Loucy (cell line): ENCODE measurements around the gene LAMB3.

Experiments used
- H2AFZ ChIP-seq: fragments of 200-600 bp; sonication (generic); 2 replicates; pipeline ENCODE4 v1.6.0; 2016; ENCODE audit warnings: antibody characterized with exemption, mild to moderate bottlenecking, low read length, moderate library complexity
- H3F3A ChIP-seq: fragments of 200-600 bp; 2 replicates; pipeline ENCODE4 v1.6.0; 2016; ENCODE audit warnings: antibody characterized with exemption, low read depth, mild to moderate bottlenecking
- H3K27me3 ChIP-seq: fragments of 200-600 bp; sonication (generic); 2 replicates; pipeline ENCODE4 v1.6.1; 2014; ENCODE audit warnings: low read length, mild to moderate bottlenecking; ENCODE audit not compliant: insufficient read depth, poor library complexity, severe bottlenecking
- H3K36me3 ChIP-seq: fragments of 200-600 bp; sonication (generic); 2 replicates; pipeline ENCODE4 v1.6.1; 2016; ENCODE audit warnings: low read length; ENCODE audit not compliant: insufficient read depth
- H3K4me1 ChIP-seq: fragments of 200-600 bp; sonication (generic); 2 replicates; pipeline ENCODE4 v1.5.1; 2014; ENCODE audit warnings: low read length, mild to moderate bottlenecking; ENCODE audit not compliant: insufficient read depth, poor library complexity, severe bottlenecking
- H3K4me2 ChIP-seq: fragments of 200-600 bp; sonication (generic); 2 replicates; pipeline ENCODE4 v1.6.0; 2014; ENCODE audit warnings: antibody characterized with exemption, low read length, low read depth, mild to moderate bottlenecking; ENCODE audit not compliant: poor library complexity, severe bottlenecking
- H3K4me3 ChIP-seq: fragments of 200-600 bp; sonication (generic); 2 replicates; pipeline ENCODE4 v1.5.1; 2014; ENCODE audit warnings: low read length, mild to moderate bottlenecking, mixed read lengths; ENCODE audit not compliant: poor library complexity, severe bottlenecking
- H3K79me2 ChIP-seq: fragments of 200-600 bp; sonication (generic); 2 replicates; pipeline ENCODE4 v1.6.1; 2014; ENCODE audit warnings: low read length; ENCODE audit not compliant: insufficient read depth
- H3K9ac ChIP-seq: fragments of 200-600 bp; sonication (generic); 2 replicates; pipeline ENCODE4 v1.6.0; 2014; ENCODE audit warnings: mild to moderate bottlenecking, low read depth, low read length, moderate library complexity; ENCODE audit not compliant: poor library complexity, severe bottlenecking
- H3K9me2 ChIP-seq: fragments of 200-600 bp; sonication (generic); replicated peaks from 2 replicates; pipeline ENCODE4 v1.6.1; 2016; ENCODE audit warnings: low read depth, low read length, mixed read lengths
- H3K9me3 ChIP-seq: fragments of 200-600 bp; sonication (generic); 2 replicates; pipeline ENCODE4 v1.6.1; 2014; ENCODE audit warnings: mild to moderate bottlenecking, antibody characterized with exemption, low read length, low read depth; ENCODE audit not compliant: insufficient read depth
- H4K20me1 ChIP-seq: fragments of 200-600 bp; sonication (generic); 2 replicates; pipeline ENCODE4 v1.6.0; 2014; ENCODE audit warnings: antibody characterized with exemption, low read length, mild to moderate bottlenecking; ENCODE audit not compliant: insufficient read depth, poor library complexity, severe bottlenecking
- CTCF ChIP-seq: fragments of 200-600 bp; sonication (generic); conservative IDR thresholded peaks from 2 replicates; pipeline ENCODE4 v1.5.1; 2014; ENCODE audit warnings: mild to moderate bottlenecking, antibody characterized with exemption, low read length
- EZH2phosphoT487 ChIP-seq: fragments of 200-600 bp; IDR thresholded peaks from 2 replicates; pipeline ENCODE4 v1.6.1; 2018; ENCODE audit warnings: antibody characterized with exemption, mild to moderate bottlenecking, moderate library complexity, borderline replicate concordance

LAMB3 gene

GRCh38 chr1:209585197-209585596, 67.0 kb downstream of the LAMB3 start:
- Histone ChIP-seq H3K9me2 (no peaks in the 10 kb centered on the region), H3F3A (no peaks in the 10 kb centered on the region), H4K20me1 (no peaks in the 10 kb centered on the region), H3K4me1 (no peaks in the 10 kb centered on the region), H3K9me3 (no peaks in the 10 kb centered on the region), H3K36me3 (no peaks in the 10 kb centered on the region), H3K4me2 (no peak overlapping the region), H3K4me3 (no peak overlapping the region), H2AFZ (no peak overlapping the region), H3K27me3 (peaks cover 12% of the 10 kb centered on the region), H3K9ac (no peak overlapping the region), H3K79me2 (no peaks in the 10 kb centered on the region)
- TF ChIP-seq CTCF: no peak
- no peak for TF ChIP-seq EZH2phosphoT487

- Histone ChIP-seq H3K9ac (no peak overlapping the region), H2AFZ (no peak overlapping the region)
Measured at GRCh38 chr1:209584231-209584672, 68.0 kb downstream of the LAMB3 start.

GRCh38 chr1:209583408-209583807, 68.8 kb downstream of the LAMB3 start, which contains the start of gene CAMK1G:
TSS of gene CAMK1G (plus strand) at chr1:209583714. CDS start at chr1:209594984, 11,270 bp downstream.
- TF ChIP-seq EZH2phosphoT487: no peak
- TF ChIP-seq CTCF: no peak
- H3K36me3 ChIP-seq: no peaks in the 10 kb centered on the region
- no peaks in the 10 kb centered on the region for H4K20me1 ChIP-seq
- no peaks in the 10 kb centered on the region for H3K4me1 ChIP-seq
- H2AFZ ChIP-seq: no peak within 1 kb of the TSS
- no peaks in the 10 kb centered on the region for H3K9me2 ChIP-seq
- no peaks in the 10 kb centered on the region for H3F3A ChIP-seq
- H3K79me2 ChIP-seq: no peaks in the 10 kb centered on the region
- H3K4me2 ChIP-seq: no peak within 1 kb of the TSS
- no peak within 1 kb of the TSS for H3K9ac ChIP-seq
- H3K27me3 ChIP-seq: peaks cover 12% of the 10 kb centered on the region
- no peaks in the 10 kb centered on the region for H3K9me3 ChIP-seq
- H3K4me3 ChIP-seq: no peak within 1 kb of the TSS

More at GRCh38 chr1:209584231-209584672, 68.0 kb downstream of the LAMB3 start:
- Histone ChIP-seq H3K79me2 (no peaks in the 10 kb centered on the region), H3K4me1 (no peaks in the 10 kb centered on the region), H3K4me3 (no peak overlapping the region), H4K20me1 (no peaks in the 10 kb centered on the region), H3K9me2 (no peaks in the 10 kb centered on the region), H3K4me2 (no peak overlapping the region), H3K9me3 (no peaks in the 10 kb centered on the region), H3K27me3 (peaks cover 12% of the 10 kb centered on the region), H3F3A (no peaks in the 10 kb centered on the region), H3K36me3 (no peaks in the 10 kb centered on the region)
- TF ChIP-seq CTCF (no peak), EZH2phosphoT487 (no peak)
